Effector CD4-positive, alpha-beta T cell (primary cell): ENCODE measurements around the gene PARD3B.
"Not testable (repeated sequence)": the region's sequence is repeated elsewhere in the genome, so short reads cannot be mapped to it uniquely, and the experiment has no call there.

Experiments used
- DNase-seq: peaks from one replicate; pipeline ENCODE4 v3.0.0-alpha.2; 2020

PARD3B gene

DNA sequence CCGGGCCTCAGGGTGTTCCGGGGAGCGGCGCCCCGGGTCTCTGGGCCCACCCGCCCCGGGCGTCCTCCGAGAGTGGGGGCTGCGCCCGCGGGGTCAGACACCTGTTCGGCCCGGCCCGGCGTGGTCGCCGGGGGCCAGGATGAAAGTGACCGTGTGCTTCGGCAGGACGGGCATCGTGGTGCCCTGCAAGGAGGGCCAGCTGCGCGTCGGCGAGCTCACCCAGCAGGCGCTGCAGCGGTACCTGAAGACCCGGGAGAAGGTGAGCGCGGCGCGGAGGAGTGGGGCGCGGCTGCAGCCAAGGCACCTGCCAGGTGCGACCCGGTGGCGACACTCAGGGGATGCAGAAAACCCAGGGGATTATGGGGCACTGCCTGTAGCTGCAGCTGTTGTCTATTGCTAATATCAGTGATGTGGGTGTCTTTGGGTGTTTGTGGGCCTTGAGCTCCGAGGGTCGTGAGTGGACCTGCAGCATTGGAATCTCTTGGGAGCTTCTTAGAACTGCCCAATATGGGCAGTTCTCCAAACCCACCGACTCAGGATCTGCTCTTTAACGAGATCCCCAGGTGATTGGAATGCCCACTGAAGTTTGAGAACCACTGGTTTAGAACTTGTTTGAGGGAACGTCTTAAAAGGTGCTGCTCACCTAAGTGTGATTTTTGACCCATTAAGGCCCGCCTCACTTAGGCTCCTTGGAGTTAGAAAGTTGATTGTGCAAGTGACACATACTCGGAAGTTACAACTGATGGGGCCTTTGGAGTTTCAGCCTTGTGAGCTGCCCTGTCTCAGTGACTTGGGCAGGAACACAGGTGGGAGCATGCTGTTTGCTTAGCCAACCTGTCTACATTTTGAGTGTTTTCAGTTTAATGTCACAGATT, 823 bp downstream of the PARD3B start:
- DNase-seq: no peak

DNA sequence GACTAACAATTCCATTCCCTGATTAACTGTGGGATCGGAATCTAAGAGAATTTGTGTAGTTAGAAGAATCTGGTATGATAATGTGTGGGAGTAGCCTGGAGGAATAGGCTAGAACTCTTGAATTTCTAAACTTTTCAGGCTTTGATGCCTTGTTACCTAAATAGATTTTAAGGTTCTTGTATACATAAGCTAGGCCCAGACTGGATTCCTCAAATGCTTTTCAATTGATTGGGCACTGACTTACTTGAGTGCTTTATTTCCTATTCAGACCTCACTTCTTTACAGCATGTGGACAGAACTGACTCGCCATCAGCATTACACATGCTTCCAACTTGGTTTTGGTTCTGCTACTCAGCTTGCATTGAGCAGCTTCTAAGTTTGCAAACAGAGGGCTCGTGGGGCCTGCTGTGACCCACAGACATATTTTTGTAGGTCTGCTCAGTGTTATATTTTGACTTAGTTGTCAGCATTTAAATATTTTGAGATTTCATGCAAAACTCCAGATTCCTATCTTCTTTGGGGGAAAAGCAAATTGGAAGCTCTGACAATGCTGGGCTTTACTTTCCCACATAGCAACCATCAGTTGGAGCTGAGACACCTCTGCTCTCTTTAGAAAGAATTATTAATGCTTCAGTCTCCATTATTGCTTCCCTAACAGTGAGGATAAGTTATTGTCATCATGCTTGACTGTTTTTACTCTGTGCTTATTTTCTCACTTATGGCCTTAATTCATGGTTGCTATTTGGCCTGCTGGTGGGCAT, 5.7 kb downstream of the PARD3B start:
- no peak for DNase-seq

DNA sequence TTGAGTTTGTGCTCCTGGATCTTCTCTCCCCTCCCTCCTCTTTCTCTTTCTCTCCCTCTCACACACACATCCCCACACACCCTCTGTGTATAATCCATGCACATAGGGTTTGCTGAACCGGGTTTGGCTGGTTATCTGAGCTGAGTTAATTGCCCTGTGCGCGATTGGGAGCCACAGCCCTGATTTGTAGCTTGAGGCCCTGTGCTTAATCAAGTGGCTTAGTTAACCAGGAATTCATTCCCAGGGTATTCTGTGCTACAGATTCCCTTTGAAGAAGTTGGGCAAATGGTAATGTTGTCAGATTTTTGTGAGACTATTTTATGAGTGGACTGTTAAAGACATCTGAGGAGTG, 6.2 kb downstream of the PARD3B start:
- no peak for DNase-seq

DNA sequence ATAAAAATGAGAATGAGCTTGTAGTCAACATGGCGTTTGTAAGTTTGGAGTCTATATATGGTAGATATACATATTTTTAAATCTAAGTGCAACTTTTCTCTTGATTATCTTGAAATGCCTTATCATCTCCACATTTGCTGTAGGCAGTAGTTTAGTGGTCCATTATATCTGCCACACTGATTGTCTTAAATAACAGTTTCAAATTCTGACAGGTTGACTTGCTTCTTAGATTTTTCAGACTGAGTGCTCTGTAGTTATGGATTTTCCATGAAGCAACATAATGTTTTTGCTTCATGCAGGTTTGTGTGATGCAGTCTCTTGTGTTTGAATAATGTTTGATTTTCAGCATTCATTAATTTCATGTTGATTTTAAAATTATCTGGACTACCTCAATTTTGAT, 12.3 kb downstream of the PARD3B start:
- no peak for DNase-seq

DNA sequence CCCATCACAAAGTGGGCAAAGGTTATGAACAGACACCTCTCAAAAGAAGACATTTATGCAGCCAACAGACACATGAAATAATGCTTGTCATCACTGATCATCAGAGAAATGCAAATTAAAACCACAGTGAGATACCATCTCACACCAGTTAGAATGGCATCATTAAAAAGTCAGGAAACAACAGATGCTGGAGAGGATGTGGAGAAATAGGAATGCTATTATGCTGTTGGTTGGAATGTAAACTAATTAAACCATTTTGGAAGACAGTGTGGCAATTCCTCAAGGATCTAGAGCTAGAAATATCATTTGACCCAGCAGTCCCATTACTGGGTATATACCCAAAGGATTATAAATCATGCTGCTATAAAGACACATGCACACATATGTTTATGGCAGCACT, 14.1 kb downstream of the PARD3B start:
- not testable (repeated sequence) for DNase-seq

DNA sequence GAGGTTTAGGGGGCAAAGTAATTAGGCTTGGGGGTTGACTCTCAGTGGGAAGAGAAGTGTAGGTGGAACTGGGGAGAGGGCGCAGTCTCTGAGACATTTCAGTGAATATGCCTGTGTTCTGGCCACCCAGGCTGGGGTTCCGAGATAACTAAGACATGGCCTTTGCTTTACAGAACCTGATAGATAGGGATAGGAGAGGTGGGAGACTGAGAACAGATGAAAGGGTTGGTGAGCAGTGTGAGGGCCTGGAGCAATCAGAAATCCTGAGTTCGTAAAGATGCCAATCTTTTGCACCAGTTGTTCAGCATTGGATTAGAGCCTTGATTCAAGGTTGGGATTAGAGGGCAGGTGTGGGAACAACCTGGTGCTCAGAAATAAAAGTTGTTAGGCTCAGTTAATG, 15.6 kb downstream of the PARD3B start:
- no peak for DNase-seq

DNA sequence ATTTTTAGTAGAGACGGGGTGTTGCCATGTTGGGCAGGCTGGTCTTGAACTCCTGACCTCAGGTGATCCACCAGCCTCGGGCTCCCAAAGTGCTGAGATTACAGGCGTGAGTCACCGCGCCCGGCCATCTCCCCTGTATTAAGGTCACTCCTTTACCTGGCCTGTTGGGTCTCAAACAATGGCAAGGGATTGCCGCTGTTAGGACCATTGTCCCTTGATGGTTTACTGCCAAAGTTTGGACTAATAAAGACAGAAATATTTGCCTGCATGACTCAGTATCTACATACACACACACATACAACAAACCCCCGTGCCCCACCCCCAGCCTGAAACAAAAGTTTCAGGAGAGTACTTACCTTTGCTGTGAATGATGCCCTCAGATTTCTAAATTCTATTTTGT, 16.5 kb downstream of the PARD3B start:
- DNase-seq: no peak

DNA sequence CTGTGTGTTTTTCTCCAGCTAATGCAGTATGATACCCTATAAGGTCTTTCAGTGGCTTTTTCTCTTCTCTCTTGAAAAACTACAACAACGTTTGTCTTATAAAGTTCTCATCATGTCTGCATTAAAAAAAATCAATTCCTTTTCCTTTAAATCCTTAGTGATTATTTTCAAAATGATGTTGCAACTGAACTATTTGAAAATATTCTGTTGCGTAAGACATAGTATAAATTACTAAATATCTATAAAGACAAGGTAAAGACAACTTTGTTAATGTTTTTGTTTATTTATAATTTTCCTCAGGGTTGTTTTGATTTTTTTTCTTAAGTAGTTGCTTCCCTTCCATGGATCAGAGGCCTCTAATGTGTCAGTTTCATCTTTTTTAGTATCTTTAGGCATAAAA, 21.2 kb downstream of the PARD3B start:
- DNase-seq: no peak

DNA sequence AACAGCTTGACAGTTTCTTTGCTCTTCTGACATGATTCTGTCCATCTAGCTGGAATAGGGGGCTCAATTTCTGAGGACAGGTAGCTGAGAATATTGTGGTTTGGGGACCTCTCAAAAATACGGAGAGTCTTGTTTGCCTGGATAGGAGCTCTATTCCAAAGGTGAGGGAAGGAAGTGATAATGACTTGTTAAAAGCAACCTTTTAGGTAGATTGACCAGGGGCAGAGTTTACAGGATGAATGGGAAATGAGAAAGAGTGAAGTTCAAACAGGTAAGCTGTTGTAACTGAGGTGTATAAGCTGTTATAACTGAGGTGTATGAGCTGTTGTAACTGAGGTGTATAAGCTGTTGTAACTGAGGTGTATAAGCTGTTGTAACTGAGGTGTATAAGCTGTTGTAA, 25.1 kb downstream of the PARD3B start:
- DNase-seq: no peak

DNA sequence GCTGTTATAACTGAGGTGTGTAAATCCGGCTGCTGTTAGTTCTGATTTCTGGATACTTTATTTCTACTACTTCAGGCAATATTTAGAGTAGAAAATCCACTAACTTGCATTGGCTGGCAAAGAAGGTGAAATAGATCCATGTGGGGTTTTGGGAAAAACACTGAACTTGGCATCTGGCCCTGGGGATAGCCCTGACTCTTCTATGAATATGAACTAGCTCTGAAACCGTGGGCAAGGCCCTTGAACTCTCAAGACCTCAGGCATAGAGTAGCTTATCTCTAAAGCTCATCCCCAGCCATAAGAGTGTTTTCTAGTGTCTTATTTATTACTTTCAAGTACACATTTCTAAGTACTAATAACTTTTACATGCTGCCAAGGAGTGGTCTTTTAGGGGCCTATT, 25.8 kb downstream of the PARD3B start:
- DNase-seq: no peak

DNA sequence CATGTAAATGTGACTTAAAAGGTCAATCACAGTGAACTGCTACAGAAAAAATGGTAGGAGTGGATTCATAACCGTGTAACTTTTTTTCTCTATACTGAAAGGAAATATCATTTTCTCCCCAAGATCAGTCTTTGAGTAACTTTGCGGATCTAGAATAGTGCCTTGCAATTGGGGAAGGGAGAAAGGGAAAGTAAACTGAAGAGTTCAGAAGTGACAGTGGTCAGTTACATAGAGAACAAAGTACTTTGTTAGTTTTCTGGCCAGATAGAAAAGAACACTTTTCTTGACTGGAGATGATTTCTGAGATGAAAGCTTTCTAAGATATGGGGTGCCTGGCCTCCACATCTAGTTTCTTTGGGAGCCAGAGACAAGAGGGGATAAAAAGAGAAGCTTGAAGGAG, 26.6 kb downstream of the PARD3B start:
- no peak for DNase-seq

DNA sequence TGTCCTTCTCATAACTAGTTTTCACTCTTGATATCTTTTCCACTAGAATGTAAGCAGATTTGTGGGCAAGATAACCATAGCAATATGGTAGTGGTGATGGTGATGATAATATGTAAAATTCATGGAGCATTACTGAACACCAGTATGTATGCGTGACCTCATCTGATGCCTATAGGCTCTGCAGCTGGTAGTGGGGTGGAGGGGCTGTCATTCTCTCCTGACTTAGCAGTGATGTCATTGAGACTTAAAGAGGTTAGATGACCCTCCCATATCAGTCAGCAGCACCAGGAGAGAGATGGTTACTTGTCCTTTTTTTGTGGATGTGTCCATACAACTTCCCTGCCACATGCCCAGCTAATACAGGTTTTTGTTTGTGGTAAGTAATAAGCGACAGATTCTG, 27.9 kb downstream of the PARD3B start:
- no peak for DNase-seq

DNA sequence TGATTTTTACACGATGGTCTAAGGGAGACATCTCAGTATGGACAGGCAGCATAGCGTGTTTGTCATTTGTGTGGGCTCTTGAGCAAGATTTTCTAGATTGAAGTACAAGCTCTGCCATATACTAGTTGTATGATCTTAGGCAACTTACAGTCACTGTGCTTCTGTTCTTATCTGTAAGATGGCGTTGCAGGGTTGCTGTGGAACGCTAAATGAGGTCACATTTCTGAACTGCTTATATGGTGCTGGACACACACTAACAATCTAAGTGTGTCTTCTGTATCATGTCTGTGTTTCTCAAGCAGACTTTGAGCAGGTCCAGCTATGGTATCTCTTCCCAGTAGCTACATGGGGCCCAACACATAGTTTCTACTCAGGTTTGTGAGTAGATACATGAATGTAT, 29.2 kb downstream of the PARD3B start:
- no peak for DNase-seq

DNA sequence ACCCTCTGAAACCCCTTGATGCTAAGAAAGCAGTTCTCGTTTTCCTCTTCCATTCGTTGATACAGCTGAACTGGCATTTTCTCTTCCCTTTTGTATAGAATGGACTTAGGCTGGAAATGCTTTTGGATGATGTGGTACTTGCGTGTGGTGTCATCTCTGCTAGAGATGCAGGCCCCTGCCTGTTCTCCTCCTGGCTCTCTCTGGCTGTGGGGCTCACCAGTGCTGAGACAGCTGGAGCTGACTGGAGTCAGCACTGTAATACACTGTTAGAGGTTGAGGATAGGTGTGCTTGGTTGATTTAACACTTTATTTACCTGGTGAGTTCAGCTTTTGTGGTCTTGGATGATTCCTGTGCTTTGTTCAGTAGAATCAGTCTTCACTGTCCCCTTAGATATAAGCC, 30.2 kb downstream of the PARD3B start:
- DNase-seq: no peak

DNA sequence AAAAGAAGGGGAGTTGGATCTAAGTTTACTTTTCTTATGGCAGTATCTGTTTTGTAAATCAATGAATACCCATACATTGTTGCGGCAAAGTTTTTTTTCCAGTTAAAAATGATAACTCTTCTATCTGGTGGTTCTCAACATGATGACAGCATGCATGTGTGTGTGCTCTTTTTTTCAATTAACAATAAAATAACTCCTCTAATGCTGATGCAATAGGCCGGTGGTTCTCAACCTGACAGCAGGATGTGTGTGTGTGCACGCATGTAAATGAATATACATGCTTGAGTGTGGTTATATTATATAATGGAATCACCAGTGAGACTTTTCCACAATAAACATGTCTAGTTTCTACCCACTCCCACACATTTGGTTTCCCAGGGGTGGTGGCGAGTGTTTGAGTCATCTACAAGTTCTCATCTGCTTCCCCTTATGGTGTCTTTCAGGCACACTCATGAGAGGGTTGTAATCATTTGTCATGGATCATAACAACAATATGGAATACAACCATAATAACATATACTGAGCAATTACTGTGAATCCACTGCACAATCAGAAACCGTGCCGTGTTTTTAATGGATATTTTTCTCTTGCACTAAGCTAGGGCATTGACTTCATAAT, 31.2 kb downstream of the PARD3B start:
- no peak for DNase-seq

DNA sequence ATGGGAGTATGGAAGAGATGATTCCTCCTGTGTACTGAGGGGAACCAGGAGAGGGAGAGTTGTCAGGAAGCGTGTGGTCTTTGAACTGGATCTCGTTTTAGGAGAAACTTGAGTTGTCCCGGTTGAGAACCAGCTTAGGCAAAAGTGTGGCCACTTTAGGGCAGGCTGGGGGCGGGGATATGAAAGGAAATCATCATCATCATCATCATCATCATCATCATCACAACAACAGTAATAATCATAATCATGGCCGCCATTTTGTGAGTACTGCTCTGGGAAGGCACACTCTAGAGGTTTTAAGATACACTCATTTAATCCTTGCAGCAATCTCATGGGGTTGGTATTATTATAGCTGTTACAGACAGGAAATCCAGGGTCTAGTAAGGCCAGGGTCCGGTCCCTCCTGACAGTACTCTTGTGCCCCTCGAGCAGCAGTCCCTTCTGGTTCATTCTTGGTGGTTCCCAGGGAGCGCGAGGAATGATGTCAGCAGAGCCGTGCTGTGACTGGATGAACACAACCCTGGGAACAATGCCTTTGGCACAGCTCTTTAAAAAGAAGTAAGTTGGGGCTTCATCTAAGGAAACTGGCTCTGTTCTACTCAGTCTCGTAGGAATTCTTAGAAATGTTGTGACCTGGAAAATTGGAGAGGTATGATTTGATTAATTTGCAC, 33.8 kb downstream of the PARD3B start:
- DNase-seq: no peak

DNA sequence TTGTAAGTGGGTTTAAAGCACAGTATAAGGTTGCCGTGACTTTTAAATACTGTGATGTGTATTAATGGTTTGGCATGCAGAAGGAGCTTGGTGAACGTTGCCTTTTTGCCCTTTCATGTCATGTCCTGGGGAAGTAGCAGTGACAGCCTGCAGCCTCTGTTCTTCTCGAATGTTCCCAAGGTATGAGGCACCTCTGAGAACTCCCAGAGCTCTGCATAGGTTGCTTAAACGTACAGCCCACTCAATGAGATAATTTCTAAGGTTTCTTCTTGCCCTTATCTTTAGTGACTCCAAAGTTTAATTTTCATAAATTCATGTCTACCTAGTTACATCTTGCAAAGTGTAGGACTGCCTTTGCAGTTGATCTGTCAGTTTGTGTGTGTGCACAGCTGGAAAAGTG, 36.7 kb downstream of the PARD3B start:
- DNase-seq: no peak

DNA sequence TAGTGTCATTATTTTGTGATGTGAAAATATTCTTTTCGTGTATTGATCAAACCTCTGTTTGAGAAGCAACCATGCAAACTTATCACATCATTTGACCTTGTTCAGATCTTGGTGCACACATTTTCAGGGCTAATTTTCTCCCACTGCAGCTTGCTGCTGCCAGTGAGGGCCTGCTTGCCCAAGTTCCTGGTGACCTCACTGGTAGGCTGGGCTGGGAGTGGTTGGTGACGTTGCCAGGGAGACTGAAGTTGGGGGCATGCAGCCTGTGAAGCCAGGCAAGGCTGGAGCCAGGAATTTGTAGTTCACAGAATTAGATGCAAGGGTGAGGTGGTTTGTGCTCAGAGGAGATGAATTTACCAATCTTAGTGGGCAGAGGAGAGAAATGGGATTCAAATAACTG, 38.5 kb downstream of the PARD3B start:
- DNase-seq: no peak

DNA sequence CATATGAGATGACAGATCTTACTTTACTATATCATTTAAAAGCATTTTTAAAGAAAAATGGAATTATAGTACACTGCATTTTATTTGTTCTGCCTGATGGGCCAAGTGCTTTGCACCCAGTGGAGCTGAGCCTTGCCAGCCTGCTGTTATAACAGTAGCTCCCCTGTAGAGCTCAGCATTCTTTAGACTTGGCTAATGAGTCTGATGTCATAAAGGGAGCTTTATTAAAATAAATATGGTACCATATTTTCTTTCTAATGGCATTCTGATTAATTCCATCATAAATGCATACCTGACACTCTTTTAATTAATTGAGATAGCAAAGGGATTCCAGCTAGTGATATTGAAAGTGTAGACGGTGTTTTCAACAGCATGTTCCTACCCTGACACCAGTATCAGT, 40.7 kb downstream of the PARD3B start:
- DNase-seq: no peak

DNA sequence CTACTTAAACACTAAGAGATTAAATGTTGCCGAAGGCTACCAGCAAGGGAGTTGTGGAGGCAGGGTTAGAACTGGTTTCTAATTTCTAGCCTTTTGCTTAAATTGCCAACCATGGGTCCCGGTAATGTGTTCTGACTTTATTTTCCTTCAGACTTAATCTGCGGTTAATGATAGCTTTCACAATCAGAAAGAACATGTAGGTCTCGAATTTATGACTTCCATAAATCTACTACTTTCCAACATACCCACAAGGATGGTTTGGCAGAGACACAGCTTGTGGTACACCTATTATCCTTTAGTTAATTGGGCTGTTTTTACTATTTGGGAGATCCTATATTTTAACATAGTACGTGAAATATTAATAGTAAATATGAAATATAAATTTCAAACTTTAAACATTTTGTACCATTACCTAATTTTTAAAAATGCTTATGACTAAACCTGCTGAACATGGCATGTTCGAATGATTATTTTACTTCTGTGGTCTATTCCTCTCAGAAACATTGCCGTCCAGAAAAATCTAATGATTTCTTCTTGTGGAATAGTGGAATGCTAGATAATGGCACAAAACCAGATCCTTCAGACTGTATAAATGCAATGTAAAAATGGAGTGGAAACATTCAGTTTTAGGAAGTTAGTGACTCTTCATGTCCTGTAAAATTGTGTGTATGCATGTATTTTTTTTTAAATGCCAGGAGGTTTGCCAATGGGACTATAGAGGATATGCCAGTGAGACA, 41.3 kb downstream of the PARD3B start:
- no peak for DNase-seq

DNA sequence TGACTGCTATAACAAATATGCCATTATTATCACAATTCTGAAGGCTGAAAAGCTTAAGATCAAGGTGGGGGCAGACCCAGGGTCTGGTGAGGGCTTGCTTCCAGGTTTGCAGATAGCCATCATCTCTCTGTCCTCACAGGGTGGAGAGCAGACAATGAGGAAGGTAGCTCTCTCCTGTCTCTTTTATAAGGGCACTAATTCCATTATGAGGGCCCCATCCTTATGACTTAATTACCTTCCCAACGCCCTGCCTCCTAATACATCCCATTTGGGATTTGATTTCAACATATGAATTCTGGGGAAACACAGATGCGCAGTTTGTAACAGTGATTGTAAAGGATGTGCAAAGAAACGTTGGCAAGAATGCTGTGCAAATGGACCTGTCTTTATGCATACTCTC, 44.8 kb downstream of the PARD3B start:
- DNase-seq: no peak

DNA sequence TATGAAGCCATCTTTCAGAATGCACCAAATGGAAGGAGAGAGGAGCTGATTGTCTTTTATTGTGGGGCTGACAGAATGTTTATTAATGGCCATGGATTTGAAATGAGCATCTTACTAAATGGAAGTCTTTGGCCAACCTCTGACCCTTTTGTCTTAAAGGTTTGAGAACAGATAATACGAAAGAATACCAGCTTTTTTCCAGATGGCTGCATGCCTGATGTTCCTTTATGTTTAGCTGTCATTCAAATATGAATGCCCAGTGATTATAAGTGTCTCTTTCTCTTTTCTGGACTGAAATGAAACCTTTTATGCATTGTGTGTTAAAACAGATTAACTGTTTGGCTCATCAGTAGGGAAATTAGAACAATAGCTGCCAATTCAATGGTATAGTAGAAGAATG, 46.0 kb downstream of the PARD3B start:
- DNase-seq: no peak

DNA sequence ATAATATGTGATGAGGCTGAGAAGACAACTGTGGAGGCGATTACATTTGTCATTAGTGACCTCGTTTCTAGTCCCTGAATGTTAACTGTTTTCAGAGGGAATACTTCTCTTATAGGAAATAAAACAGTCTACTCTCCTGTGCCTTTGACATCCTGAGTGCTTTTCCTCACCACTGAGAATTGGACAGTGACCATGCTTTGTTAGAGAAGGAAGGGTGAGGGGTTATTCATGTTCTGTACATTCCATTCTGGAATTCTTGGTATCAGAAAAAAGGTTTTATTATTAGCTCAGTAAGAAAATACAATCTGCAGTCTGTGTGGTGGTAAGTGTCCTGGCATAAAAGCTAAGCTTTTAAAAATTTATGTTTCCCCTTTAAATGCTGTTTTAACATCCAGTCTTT, 58.8 kb downstream of the PARD3B start:
- DNase-seq: no peak
